GM21717 (cell line): ENCODE results near the gene SUPT6H.
"Not testable (repeated sequence)": the region's sequence is repeated elsewhere in the genome, so short reads cannot be mapped to it uniquely, and the experiment has no call there.

Source experiments
- ATAC-seq: cut with Tn5 transposase; IDR thresholded peaks from one replicate; pipeline ENCODE4 v1.9.1; 2021; ENCODE audit warnings: mild to moderate bottlenecking, moderate library complexity; ENCODE audit not compliant: unreplicated experiment

SUPT6H gene

DNA sequence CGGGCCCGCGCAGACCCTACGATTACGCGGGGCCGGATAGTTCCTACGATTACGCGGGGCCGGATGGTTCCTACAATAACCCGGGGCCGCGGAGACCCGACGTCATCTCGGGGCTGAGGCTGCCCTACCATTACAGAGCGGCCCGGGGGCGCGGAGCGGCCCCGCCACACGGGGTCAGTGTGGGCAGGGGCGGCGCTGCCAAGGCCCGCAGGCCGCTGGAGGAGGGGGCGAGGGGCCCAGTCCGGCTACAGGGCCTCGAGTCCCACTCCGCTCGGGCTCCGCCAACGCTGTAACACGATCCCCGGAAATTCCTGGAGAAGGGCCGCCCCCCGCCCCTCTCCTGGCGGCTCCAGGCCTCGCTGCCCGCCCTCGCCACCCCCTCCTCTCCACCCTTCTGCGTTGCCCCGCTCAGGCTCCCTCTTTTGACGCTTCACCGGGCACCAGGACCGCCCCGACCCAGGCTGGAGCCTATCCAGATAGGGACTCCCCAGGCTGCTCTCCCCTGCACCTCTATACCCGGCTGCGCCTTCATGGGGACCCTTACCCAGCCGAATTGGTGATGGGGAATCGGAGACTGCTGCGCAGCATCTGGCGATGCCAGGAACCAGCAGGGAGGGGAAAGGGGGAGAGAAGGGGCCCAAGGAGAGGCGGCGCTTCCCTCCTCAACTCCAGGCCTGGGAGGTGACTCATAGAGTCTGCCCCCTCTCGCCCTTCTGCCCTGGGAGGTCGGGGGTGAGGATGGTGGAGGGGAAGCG lies 55.8 kb downstream of the SUPT6H start, which contains the start of gene RAB34:
RAB34 (minus strand) TSS at position 291 of the 755 bp plus-strand sequence. CDS start 602 bp downstream, outside the sequence.
- ATAC-seq = no peak

DNA sequence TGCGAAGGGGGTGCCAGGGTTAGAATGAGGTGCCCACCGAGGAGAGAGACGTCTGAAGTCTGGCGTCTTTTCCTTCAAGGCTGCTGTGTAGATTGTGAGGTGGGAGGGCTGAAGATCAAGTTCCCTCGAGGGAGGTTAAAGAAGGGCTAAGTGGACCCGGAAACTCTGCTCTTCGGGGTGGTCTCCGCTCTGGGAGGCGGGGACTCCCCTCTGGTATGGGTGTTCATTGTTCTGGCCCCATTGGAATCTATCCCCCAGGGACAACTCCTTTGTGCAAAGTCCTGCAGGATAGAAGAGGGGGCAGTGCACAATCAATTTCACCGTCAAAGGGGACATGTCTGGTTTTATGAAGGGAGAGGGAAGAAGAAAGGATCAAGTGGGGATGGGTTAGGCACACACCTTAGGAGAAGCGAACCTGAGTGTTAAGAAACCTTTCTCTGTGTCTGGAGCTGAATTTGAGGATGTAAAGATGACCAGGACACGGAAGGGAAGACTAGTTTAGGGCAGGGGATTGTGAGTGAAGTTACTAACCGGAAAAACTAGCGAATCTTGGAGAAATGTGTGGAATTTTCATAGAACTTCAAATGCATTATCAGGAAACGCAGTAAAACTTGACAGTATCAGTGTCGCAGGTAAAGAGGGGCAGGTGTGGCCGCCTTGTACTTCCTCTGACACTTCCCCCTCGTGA lies 56.5 kb downstream of the SUPT6H start:
- no peak for ATAC-seq

DNA sequence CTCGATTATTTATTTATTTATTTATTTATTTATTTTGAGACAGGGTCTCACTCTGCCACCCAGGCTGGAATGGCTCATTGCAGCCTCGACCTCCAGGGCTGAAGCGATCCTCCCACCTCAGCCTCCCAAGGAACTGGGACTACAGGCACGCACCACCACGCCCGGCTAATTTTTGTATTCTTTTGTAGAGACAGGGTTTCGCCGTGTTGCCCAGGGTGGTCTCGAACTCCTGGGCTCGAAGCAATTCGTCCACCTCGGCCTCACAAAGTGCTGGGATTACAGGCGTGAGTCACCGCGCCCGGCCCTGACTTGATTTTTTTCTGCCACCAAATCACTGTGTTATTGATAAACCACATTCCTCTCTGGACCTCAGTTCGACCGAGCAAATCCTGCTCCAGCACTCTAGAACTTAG lies 57.0 kb downstream of the SUPT6H start:
- ATAC-seq = no peak

DNA sequence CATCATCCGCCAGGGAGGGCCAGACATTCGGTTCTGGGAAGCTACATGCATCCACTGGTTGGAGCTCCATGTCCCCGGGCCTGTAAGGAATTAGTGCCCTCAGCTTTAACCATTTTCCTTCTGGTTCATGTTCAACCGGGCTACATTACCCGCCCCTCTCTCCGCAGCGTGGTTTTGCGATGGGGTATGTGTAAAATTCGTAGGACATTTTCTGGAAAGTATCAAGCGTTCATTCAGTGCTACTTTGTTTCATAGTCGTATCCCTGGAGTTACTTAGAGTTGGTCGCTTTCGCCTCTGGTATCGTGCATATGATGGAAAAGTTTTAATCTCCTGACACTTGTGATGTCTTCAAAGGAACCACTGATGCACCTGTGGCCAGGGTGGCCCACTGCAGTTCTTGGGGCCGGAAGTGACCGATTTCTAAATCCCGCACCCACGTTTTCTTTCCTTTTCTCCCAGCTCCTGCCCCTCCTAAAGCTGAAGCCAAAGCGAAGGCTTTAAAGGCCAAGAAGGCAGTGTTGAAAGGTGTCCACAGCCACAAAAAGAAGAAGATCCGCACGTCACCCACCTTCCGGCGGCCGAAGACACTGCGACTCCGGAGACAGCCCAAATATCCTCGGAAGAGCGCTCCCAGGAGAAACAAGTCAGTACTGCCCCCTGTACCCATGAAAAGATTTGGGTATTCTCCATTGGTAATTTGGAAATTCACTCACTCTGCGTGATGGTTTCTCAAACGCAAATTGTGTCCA lies 58.4 kb downstream of the SUPT6H start:
- no peak for ATAC-seq

DNA sequence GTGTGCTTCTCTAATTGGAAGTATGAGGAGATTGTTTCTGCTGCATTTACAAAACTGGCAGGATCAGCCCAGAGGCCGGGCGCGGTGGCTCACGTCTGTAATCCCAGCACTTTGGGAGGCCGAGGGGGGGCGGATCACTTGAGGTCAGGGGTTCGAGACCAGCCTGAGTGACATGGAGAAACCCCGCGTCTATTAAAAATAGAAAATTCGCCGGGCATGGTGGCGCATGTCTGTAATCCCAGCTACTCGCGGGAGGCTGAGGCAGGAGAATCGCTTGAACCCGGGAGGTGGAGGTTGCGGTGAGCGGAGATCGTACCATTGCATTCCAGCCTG lies 59.0 kb downstream of the SUPT6H start:
- ATAC-seq = not testable (repeated sequence)

DNA sequence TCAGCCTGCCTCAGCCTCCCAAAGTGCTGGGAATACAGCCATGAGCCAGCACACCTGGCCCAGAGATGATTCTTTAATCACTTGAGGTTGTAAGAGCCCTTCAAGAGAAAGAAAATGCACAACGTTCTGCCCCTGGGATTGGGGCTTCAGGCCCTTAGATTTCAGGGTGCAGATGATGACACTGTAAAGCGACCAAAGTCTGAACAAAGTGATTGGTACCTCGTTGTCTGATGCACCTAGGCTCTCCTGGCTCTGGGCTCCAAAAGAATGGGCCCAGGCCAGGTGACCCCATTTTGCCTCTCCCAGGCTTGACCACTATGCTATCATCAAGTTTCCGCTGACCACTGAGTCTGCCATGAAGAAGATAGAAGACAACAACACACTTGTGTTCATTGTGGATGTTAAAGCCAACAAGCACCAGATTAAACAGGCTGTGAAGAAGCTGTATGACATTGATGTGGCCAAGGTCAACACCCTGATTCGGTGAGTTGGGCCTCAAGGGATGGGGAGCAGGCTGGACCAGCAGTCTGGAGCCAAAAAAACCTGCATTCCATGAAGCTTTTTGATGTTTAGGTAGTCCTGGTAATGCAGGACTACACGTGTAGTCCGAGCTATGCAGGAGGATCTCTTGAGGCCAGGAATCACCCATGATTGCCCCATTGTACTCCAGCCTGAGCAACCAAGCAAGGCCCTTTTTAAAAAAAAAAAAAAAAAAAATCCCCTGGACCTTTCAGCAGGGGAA lies 60.6 kb downstream of the SUPT6H start:
- no peak for ATAC-seq

DNA sequence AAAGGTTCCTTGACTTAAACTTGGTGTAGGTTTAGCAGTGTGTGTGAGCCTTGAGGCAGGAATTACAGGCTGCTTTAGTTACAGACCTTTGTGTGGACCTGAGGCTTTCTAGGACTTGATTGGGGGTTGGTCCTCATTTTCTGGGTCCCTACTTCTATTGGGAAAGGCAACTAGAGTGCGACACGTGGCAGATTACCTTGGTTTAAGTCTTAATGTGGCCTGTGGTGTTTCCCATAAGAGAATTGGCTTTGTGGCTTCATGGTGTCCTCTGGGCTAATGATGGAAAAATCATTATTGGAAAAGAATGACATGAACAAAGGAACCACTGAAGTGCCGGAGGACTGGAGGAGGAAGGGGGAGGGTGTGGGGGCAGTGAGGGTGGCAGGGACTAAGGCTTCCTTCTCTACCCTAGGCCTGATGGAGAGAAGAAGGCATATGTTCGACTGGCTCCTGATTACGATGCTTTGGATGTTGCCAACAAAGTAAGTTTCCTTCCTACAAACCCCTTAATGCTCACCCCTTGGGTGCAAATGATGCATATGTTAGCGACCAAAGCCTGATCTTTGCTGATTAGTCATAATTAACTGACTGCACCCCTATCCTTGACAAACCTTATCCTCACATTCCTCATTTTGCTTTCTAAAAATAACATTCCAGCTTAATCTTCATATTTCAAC lies 61.3 kb downstream of the SUPT6H start:
- no peak for ATAC-seq

DNA sequence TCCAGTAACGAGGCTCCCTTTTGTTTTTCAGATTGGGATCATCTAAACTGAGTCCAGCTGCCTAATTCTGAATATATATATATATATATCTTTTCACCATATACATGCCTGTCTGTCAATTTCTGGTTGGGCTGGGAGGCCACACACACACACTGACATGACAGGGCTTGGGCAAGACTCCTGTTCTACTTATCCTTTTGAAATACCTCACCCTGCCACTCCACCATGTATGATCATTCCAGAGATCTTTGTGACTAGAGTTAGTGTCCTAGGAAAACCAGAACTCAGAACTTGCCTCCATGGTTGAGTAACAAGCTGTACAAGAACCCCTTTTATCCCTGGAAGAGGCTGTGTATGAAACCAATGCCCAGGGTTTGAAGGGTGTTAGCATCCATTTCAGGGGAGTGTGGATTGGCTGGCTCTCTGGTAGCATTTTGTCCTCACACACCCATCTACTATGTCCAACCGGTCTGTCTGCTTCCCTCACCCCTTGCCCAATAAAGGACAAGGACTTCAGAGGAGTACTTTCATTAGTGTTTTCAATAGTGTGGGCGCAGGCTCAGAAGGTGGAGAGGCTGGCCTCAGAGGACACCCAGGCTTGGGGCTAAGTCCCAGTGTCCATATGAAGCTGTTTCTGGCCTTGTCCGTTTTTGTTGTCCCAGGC lies 62.0 kb downstream of the SUPT6H start:
- ATAC-seq = not testable (repeated sequence)

DNA sequence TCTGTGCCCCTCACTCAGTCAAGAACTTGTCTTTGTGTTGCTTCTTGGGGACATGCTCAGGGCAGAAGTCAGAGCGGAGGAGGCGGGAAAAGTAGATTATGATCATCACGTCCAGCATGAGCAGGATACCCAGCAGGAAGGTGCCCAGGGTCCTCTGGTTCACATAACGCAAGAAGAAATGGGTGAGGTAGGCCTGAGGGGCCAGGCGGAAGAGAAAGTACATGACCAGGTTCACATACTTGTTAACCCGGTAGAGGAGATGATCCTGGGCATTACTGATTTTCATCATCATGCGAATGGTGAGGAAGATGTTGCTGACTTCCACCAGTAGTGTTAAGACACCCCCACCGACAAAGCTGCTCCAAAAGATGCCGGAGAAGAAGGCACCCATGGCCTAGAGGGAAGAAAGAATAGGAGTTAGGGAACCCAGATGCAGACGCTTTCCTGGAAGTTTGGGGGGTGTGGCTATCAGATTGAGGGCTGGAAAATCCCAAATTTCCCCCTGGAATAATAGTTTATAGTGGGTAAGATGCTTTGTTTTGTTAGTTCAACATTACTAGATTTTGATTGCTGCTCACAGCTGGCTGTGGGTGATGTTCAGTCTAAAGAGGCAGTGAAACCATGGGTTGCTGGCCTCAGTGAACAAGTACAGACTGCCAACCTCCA lies 62.6 kb downstream of the SUPT6H start:
- ATAC-seq = no peak

DNA sequence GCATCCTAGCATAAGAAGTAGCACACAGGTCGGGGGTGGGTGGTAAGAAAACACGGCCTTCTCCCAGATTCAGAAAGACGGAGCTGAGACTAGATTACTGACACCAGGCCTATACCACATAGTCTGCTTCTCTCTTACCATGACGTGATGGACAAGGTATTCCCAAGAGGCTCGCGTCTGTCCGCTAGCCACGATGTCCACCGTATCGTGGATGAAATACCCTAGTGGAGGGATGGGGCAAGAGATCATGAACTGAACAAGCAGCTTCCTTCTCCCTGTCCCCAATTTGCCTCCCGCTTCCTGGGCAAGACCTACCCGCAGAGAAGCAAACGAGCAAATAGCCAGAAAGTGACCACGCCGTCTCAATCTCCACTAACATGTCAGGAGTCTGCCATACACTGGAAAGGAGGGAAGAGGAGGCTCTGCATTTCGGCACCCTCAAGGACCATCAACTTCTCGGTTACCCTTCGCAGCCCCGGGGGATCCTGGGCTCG lies 63.2 kb downstream of the SUPT6H start:
- no peak for ATAC-seq

DNA sequence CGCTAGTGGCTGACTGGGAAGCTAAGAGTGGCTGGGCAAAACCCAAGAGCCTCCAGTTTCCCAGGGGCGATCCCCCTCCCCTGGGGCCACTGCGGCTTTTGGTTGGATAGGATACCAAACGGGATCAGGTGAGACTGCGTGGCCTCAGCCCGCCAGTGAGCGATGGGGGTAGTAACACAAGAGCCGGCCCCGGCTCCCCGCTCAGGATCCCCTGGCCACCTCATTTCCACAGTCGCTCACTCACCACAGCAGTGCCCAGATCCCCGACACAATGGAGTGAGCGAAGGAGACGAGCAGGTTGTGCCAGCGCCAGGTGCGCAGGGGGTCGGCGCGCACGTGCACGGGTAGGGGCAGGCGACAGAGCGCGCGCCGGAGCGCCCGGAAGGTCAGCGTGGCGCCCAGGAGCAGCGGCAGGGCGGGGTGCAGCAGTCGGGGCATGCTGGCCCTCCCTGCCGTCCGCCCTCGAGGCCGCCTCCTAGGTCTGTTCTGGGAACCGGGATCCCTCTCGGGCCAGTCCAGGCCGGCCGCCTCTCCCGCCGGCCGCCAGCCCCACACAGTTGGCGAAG lies 63.7 kb downstream of the SUPT6H start:
- peak; percentile 8 for ATAC-seq

DNA sequence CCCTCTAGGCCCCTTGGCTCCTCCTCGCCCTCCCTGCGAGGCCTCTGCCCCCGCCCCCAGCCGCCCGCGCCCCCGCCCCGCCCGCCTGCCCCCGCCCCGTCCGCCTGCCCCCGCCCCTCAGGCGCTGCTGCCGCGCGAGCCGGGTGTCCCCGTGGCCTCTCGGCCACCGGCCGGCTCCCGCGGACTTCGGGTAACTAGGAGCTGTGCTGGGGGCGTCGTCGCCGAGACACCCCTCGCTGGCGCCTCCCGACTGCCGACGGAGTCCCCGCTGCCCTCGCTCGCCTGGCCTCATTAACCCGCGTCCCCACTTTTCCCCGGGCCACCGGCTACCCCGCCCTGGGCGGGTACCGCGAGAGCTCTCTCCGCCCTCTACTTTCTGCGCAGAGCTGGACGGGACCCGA lies 64.2 kb downstream of the SUPT6H start, which contains the start of gene TLCD1:
TLCD1 (minus strand) TSS at position 8 of the 401 bp plus-strand sequence. CDS start 136 bp downstream, outside the sequence.
- peak; percentile 11 for ATAC-seq

DNA sequence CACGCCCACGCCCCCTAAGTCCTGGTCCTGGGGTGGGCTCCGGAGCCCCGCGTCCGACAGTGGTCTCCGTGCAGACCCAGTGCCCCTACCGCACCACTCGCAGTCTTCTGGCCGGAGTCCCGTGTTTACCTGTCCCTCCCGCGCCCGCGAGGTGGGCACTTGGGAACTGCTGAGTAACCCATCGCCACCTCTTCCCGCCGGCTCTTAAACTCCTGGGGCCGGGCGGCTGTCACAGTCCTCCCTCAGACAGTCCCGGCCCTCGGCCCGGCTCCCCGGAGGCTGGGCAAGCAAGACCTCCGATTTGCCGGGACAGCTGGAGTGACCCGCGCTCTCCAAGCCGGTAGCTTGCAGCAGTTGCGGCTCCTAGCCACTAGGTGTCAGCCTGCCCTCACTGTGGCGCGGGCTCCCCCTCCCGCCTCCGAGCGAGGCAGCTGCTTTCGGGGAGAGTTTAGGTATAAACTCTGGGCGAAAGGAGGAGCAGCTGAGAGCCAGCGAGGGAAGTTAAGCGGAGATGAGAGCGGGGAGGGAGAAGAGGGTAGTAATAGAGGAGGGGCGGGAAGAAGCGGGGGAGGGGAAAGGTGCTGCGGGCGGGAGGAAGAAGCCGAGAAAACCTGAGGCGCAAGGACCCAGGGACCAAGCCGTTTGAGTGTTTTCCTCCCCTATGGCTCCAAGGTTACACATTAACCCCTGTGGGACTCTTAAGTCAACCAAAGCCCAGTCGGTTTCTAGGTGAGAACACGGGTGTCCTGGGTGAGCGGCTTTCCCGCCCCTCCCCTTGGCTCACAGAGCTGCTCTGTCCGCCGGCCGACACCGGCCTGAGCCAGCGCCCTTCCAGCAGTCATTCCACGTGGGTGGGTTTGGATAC lies 64.9 kb downstream of the SUPT6H start:
- peak; percentile 32 for ATAC-seq

DNA sequence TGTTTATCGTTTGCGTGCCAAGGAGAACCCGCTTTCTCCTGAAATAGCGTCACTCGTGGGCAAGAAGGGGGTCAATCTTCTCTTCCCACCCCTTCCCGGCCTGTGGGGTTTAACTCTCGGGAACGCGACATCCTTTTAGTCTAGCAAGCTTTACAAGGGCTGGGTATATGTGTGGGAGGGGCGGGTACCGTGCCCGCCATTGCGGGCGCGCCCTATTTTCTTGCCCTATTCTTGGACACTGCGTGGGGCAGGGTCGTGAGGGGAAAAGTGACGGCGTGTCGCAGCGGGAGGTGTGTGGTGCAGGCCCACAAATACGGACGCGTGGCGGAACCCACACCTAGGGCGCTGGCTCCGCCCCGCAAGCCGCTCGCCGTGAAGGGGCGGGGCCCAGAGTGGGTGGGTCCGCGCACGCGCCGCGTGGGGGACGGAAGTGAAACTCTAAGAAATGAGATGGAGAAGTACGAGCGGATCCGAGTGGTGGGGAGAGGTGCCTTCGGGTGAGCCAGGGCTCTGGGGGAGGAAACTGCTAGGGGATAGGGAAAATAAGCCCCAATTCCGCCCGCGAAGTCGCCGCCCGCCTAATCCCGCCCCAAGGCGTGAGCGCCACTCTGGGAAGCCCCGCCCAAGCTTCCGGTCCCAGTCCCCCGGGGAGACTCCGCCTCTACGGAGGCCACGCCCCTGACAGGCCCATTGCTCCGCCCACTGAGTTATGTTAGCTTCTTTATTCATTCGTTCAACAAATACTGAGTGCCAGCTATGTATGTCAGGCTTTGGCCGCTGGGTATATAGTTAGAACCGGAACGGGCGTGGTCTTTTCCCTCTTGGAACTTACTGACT lies 66.6 kb downstream of the SUPT6H start, which contains the start of gene NEK8:
NEK8 (plus strand) TSS at position 425 of the 837 bp plus-strand sequence; CDS start at position 451, 26 bp downstream.
- ATAC-seq = peak; percentile 32

DNA sequence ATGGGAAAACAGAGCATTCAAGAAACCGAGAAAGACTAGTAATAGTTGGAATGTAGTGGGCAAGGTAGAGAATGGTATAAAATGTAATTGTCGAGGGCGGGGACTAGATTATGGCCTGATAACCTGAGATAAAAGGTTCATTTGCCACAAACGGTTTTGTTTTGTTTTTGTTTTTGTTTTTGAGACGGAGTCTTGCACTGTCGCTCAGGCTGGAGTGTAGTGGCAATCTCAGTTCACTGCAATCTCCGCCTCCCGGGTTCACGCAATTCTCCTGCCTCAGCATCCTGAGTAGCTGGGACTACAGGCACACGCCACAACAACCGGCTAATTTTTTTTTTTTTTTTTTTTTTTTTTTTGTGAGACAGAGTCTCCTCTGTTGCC lies 67.9 kb downstream of the SUPT6H start:
- ATAC-seq = no peak

DNA sequence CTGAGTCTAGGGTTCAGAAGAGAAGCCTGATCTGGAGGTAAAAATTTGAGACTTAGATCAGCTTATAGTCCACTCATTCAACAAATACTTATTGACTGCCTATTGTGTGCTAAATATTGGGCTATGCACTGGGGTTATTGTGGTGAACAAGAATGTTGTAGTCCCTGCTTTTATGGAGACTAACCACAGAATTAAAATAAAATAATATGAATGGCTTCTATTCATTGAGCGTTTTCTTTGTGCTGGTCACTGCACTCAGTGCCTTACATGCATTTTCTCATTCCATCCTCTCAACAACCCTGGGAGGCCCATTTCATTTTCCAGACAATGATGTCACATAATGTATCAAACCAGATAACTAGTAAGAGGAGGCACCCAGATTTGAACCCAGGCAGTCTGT lies 71.3 kb downstream of the SUPT6H start:
- no peak for ATAC-seq

DNA sequence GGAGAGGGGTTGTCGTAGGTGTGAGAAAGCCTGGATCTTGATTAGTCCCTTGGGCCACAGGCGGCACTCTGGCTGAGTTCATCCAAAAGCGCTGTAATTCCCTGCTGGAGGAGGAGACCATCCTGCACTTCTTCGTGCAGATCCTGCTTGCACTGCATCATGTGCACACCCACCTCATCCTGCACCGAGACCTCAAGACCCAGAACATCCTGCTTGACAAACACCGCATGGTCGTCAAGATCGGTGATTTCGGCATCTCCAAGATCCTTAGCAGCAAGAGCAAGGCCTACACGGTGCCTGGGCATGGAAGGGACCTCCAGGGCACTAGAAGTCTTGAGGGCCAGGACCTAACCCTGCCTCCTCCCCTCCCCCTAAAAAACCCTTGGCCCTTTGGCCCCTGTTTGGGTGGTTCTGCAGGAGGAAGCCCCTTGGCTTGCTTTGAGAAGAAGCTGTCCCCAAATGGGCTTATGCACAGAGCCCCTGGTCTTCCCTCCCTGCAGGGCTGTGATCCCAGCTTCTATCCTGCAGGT lies 72.8 kb downstream of the SUPT6H start:
- no peak for ATAC-seq
